K562 (cell line): ENCODE results near the gene SMYD1. TPM values are rescaled to one million over a fixed set of nuclear protein-coding genes. Genes with fewer than 3 reads are reported as not detected.

Experiments used
- ATAC-seq: fragments of 200-7000 bp; cut with Tn5 transposase; 3 replicates; pipeline ENCODE4 v1.9.1; 2020; ENCODE audit warnings: moderate library complexity
- BruUV-seq: library from RNA; stranded (reverse); fragments of 400-500 nt; replicated peaks from 2 replicates; lab custom pipeline; 2021; lab: Mats Ljungman, UMichigan
- CTCF ChIA-PET: fragments of 300-600 bp; formaldehyde crosslinking; extraction: SDS; loops from one replicate; lab custom pipeline; 2021; ENCODE audit warnings: low intra/inter-chr PET ratio; lab: Yijun Ruan, JAX
- POLR2A ChIA-PET: fragments of 300-600, 350-650 bp; sonication (Branson Sonifier 250); formaldehyde crosslinking; extraction: SDS; loops from one replicate; lab custom pipeline; 2021; ENCODE audit warnings: antibody characterized with exemption, inconsistent platforms; lab: Yijun Ruan, JAX
- DNase-seq, 4 experiments: peaks; one replicate each; pipeline versions ENCODE4 v3.0.0 to v3.0.0-alpha.2; 2011 to 2018; ENCODE audit warnings: low spot score in 3 of 4, mixed read lengths in 3 of 4; ENCODE audit errors: extremely low read depth in 1 of 4
- FAIRE-seq: peaks from 2 replicates; lab custom pipeline; 2011; peaks lifted over from hg19 to GRCh38; lab: Jason Lieb, UNC
- H2AFZ ChIP-seq: 2 replicates; pipeline ENCODE4 v1.6.0; 2011; ENCODE audit warnings: low read depth, low read length, control low read depth, inconsistent platforms
- H3K27ac ChIP-seq: fragments of 200-600 bp; 3 replicates; pipeline ENCODE4 v1.8.0; 2011; ENCODE audit warnings: low read depth, mild to moderate bottlenecking, control low read depth, inconsistent platforms, low read length, moderate library complexity, mixed read lengths; ENCODE audit errors: extremely low read depth
- H3K27me3 ChIP-seq, 2 experiments: fragments of 300-600 bp in 1 of 2; 2 replicates in 1 of 2; 3 replicates in 1 of 2; pipeline versions ENCODE4 v1.6.0 to v1.8.0; 2011; ENCODE audit warnings: inconsistent platforms in 2 of 2, low read length in 2 of 2, mild to moderate bottlenecking in 1 of 2, mixed read lengths in 1 of 2, moderate library complexity in 1 of 2; ENCODE audit not compliant: control insufficient read depth in 2 of 2, insufficient read depth in 2 of 2
- H3K36me3 ChIP-seq: fragments of 300-600 bp; 3 replicates; pipeline ENCODE4 v1.8.0; 2011; ENCODE audit warnings: mild to moderate bottlenecking, low read length, inconsistent platforms; ENCODE audit not compliant: control insufficient read depth, insufficient read depth
- H3K4me1 ChIP-seq, 2 experiments: fragments of 200-600 bp in 1 of 2; replicated peaks in 1 of 2; 2 replicates in 1 of 2; 3 replicates in 1 of 2; pipeline versions ENCODE4 v1.5.1 to v1.8.0; 2011; ENCODE audit warnings: inconsistent platforms in 2 of 2, low read length in 2 of 2, mild to moderate bottlenecking in 1 of 2, mixed read lengths in 1 of 2, moderate library complexity in 1 of 2; ENCODE audit not compliant: control insufficient read depth in 2 of 2, insufficient read depth in 2 of 2
- H3K4me2 ChIP-seq: 2 replicates; pipeline ENCODE4 v1.6.1; 2011; ENCODE audit warnings: low read length, control low read depth, inconsistent platforms, mixed read lengths; ENCODE audit not compliant: insufficient read depth
- H3K4me3 ChIP-seq: fragments of 200-600 bp; sonication (generic), shearing (Covaris generic); 2 replicates; pipeline ENCODE4 v1.5.1; 2016; ENCODE audit warnings: control low read depth, inconsistent platforms
- H3K79me2 ChIP-seq: fragments of 200-600 bp; 3 replicates; pipeline ENCODE4 v1.8.0; 2011; ENCODE audit warnings: low read length, inconsistent platforms; ENCODE audit not compliant: control insufficient read depth, insufficient read depth
- H3K9ac ChIP-seq, 2 experiments: 2 replicates each; pipeline versions ENCODE4 v1.6.0 to v1.6.1; 2011; ENCODE audit warnings: low read depth in 2 of 2, low read length in 2 of 2, control low read depth in 1 of 2, inconsistent platforms in 1 of 2, mild to moderate bottlenecking in 1 of 2, mixed read lengths in 1 of 2; ENCODE audit not compliant: insufficient read depth in 1 of 2
- H3K9me1 ChIP-seq: one replicate; pipeline ENCODE4 v1.6.0; 2011; ENCODE audit warnings: inconsistent platforms, mild to moderate bottlenecking, low read length, moderate library complexity; ENCODE audit not compliant: control insufficient read depth, insufficient read depth
- H3K9me3 ChIP-seq: replicated peaks from 2 replicates; pipeline ENCODE4 v1.5.1; 2011; ENCODE audit warnings: low read depth, low read length, inconsistent platforms; ENCODE audit not compliant: control insufficient read depth, insufficient read depth
- H4K20me1 ChIP-seq: replicated peaks from 2 replicates; pipeline ENCODE4 v1.6.1; 2011; ENCODE audit warnings: low read length, inconsistent platforms, mixed read lengths; ENCODE audit not compliant: control insufficient read depth, insufficient read depth
- CBX1 ChIP-seq: sonication (generic); IDR thresholded peaks from 2 replicates; pipeline ENCODE4 v1.6.1; 2016; ENCODE audit warnings: antibody characterized with exemption, low read depth, mild to moderate bottlenecking
- NR3C1 ChIP-seq: sonication (generic); formaldehyde crosslinking; IDR thresholded peaks from 2 replicates; pipeline ENCODE4 v1.8.1; 2022; ENCODE audit warnings: missing genetic modification reagents
- WGBS: fragments of 100-300 bp; shearing (Covaris generic); methylation state at CpG from one replicate; pipeline ENCODE4 v1.1.6; 2016; ENCODE audit warnings: low coverage, mixed read lengths; ENCODE audit not compliant: insufficient coverage; ENCODE audit errors: missing lambda C conversion rate; 5-methylcytosine and 5-hydroxymethylcytosine counted together
- in situ Hi-C: fragments of 300-500 bp; cut with MboI; formaldehyde crosslinking; loops from 4 replicates; pipeline ENCODE4 v1.15.0; 2018; ENCODE audit warnings: inconsistent platforms, mixed read lengths
- intact Hi-C: fragments of 100-400 bp; cut with micrococcal nuclease; formaldehyde crosslinking; loops from 2 replicates; pipeline ENCODE4 v1.14.2; 2022
- polyA plus RNA-seq, 8 experiments: library from polyadenylated mRNA; depleted of rRNA in 4 of 8; stranded (reverse) in 5 of 8; unstranded in 3 of 8; fragments of >200 nt; fragmentation: Nextera tagmentation in 2 of 8; fragmentation: Illumina TruSeq in 1 of 8; extraction: Ambion mirVana in 2 of 8; extraction: Trizol in 1 of 8; gene quantifications; 2 replicates each; pipeline versions ENCODE4 v1.2.1 to v1.2.3, GENCODE V29; 2011 to 2014; ENCODE audit warnings: inconsistent platforms in 1 of 8, missing spikeins in 1 of 8
- total RNA-seq, 7 experiments: library from RNA; depleted of rRNA in 6 of 7; stranded (reverse); fragments of >200 nt in 6 of 7; fragmentation: Illumina TruSeq in 2 of 7; extraction: Trizol in 2 of 7; gene quantifications; 2 replicates each; pipeline versions ENCODE4 v1.2.1 to v1.2.3, GENCODE V29; 2011 to 2021; ENCODE audit warnings: low replicate concordance in 1 of 7
- TF ChIP-seq, protein P1 (sequence below): sonication (generic); formaldehyde crosslinking; IDR thresholded peaks from 2 replicates; pipeline ENCODE4 v1.4.0; 2020; ENCODE audit warnings: mild to moderate bottlenecking, missing genetic modification reagents

SMYD1 gene
- total and polyA plus RNA-seq, 9 of the 15 experiments (the other 6 are each of a cell fraction or from before 2014, with no cell fraction given): not detected

- 0% methylated on average over 3 of the region's 3 CpGs for WGBS
- intact Hi-C loops (no loop called here), in situ Hi-C loops (no loop called here)
- no peak overlapping the region for H3K9ac ChIP-seq
- H3K9me3 ChIP-seq: no peaks in the 10 kb centered on the region
- no TSS peak for BruUV-seq
- H3K79me2 ChIP-seq: no peaks in the 10 kb centered on the region
- peaks cover 2% of the 10 kb centered on the region for H3K9me1 ChIP-seq
- no peak overlapping the region for H3K4me2 ChIP-seq
- DNase-seq (no peak), ATAC-seq (no peak), FAIRE-seq (no peak)
- H3K27me3 ChIP-seq: peaks cover 32 to 71% of the 10 kb centered on the region in 2 experiments
- H4K20me1 ChIP-seq: peaks cover 2% of the 10 kb centered on the region; the same call in 1 of the 2 replicates
- H2AFZ ChIP-seq: no peak overlapping the region
- H3K4me1 ChIP-seq: no peaks in the 10 kb centered on the region
- TF ChIP-seq, protein P1, sequence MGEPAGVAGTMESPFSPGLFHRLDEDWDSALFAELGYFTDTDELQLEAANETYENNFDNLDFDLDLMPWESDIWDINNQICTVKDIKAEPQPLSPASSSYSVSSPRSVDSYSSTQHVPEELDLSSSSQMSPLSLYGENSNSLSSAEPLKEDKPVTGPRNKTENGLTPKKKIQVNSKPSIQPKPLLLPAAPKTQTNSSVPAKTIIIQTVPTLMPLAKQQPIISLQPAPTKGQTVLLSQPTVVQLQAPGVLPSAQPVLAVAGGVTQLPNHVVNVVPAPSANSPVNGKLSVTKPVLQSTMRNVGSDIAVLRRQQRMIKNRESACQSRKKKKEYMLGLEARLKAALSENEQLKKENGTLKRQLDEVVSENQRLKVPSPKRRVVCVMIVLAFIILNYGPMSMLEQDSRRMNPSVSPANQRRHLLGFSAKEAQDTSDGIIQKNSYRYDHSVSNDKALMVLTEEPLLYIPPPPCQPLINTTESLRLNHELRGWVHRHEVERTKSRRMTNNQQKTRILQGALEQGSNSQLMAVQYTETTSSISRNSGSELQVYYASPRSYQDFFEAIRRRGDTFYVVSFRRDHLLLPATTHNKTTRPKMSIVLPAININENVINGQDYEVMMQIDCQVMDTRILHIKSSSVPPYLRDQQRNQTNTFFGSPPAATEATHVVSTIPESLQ (CRISPR knock-in tag): no peak
- TF ChIP-seq CBX1 (no peak), NR3C1 (no peak)
- H3K27ac ChIP-seq: no peak overlapping the region
- no peaks in the 10 kb centered on the region for H3K36me3 ChIP-seq
- ChIA-PET CTCF (no interaction called here), POLR2A (interaction anchor here (1.5 kb wide), 1 partner anchor 111 kb away, joined by 6 read pairs; the partner anchor contains the start of gene RNU2-63P)
- H3K4me3 ChIP-seq: no peak overlapping the region
These were observed 59.4 kb downstream of the SMYD1 start for GRCh38 chr2:88126772-88127637.
